Measurements from ENCODE around the gene TTLL8.
A peak's percentile ranks its signal among the peaks of the same experiment; 100 is the strongest.

The TTLL8 gene

DNA sequence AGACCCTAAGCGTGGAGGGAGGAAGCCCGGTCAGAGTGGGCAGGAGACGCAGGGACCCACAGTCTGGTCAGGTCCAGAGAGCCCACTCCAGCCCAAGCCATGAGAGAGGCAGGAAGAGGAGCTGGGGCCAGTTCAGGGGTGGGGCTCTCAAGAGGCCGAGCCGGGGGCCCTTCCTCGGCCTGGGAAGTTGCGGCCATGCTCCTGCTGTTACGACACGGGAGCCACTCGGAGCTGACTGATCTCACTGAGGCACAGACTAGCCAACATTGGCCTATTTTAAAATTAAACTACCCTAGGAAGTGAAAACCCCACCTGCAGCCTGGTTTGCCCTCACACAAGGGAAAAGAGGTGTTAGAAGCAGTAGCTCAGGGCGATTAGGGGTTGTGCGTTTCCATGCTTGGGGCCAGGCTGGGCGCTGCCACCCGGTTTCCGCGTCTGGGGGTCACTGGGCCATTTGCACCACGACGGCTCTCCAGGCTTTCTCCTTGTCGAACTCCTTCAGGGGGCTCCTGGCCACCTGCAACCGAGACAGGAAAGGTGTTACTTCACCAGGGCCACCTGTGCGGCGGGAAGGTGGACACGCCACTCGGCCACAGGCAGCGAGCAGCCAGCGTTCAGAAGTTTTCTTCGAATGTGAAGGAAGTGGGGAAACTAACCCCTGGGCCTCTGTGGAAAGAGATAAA, 3.2 kb upstream of the TTLL8 start:
- no peak for DNase-seq (ENCODE audit: low read depth)

DNA sequence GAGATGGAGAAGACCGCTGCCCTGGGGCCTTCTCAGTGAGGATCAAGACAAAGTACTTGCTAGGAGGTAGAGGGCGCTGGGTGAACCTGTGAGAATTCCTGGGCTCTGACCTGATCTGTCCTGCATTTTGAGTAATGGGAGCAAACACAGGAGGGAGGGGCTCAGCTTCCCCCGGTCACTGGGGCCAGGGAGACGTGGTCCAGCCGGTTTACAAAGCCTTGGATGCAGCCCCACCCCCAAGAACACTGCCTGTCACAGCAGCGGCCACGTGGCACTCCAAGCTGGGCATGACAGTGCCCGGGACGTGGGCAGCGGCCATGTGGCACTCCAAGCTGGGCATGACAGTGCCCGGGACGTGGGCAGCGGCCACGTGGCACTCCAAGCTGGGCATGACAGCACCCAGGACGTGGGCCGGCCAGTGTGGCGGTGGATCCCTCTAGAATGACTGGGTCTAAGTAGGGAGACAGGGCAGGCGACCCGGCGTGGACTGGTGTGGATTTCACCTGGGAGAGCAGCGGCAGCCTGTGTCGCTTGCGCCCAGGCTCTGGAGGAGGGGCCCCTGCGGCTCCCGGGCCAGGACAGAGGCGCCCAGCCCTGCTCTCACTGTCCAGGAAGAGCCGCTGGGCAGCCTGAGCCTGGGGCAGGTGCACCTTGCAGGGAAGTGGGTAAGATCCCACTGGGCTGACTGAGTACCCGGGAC, 2.5 kb upstream of the TTLL8 start:
- DNase-seq (ENCODE audit: low read depth): no peak

DNA sequence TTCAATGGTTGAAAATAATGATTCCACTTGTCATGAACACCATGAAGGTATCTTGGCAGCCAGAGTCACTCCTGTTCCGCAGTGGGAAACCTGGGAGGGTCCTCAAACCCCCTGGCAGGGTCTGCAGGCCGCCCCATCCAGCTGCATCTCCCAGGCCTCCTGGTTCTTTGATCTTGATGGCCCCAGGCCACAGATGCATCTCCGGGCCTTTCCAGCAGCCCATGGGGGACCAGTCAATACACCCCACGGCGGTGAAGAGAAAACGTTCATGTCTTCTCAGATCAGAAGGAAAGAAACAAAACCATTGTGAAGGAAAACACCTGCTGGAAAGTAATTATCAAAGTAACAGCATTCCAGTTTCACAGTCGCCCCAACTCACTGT, 1.8 kb upstream of the TTLL8 start:
- DNase-seq (ENCODE audit: low read depth): no peak

DNA sequence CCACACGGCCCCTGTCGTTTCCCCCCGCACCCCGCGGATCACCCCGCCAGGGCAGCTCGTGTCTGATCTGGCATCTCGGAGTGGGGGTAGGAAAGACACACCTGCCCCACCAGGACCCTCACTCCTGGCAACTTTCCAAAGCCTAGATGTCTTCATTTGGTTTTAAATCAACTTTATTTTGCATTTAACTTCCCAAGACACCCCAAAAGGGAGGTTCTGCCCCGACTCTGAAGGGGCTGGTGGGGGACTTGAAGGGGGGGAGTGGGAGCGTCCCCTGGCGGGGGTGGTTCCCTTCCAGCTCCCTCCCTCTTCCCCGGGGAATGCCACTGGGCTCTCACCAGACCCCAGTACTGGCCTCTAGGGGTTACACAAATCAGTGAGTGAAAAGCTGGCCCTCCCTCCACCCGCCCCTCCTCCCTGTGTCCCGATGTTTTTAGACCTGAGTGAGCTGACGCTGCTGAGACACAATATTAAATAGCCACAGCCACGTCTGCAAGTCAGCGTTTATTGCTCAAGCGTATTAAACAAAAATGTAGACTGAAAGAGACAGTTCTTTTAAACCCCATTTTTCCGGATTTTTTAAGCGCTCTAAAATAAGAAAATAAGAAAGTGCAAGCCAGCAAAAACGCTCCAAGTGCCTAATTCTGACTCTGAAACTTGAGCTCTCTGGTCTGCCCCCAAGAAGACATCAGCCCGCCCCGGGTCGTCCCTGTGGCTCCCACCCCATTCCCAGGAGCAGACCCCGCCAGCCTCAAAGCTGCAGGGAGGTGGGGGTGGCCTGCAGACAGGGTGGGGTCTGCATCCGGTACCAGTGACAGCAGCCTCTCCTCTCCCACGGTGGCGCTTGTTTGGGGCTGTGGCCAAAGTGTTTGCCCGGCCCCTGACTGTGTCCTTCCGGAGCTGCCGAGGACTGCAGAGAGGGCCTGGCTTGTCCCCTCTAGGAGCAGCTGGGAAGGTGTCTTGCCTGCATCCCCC, 1.1 kb upstream of the TTLL8 start:
- DNase-seq (ENCODE audit: low read depth): peak; percentile 37

DNA sequence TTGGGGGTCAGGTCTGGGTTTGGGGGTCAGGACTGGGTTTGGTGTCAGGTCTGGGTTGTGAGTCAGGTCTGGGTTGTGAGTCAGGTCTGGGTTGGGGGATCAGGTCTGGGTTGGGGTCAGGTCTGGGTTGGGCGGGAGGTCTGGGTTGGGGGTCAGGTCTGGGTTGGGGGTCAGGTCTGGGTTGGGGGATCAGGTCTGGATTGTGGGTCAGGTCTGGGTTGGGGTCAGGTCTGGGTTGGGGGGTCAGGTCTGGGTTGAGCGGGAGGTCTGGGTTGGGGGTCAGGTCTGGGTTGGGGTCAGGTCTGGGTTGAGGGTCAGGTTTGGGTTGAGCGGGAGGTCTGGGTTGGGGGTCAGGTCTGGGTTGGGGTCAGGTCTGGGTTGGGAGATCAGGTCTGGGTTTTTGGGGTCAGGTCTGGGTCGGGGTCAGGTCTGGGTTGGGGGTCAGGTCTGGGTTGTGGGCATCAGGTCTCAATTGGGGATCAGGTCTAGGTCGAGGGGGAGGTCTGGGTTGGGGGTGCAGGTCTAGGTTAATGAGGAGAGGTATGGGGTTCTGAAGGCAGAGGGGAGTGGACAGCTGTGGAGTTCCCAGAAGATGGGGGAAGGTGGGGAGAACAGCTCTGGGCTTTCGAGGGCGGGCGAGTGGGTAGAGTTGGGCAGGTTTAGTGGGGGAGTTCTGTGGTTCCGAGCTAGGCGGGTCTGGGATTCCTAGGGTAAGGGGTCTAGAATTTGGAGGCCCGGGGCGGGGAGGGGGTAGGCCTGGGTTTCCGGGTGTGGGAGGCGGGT, 629 bp downstream of the TTLL8 start:
- DNase-seq (ENCODE audit: low read depth): no peak

DNA sequence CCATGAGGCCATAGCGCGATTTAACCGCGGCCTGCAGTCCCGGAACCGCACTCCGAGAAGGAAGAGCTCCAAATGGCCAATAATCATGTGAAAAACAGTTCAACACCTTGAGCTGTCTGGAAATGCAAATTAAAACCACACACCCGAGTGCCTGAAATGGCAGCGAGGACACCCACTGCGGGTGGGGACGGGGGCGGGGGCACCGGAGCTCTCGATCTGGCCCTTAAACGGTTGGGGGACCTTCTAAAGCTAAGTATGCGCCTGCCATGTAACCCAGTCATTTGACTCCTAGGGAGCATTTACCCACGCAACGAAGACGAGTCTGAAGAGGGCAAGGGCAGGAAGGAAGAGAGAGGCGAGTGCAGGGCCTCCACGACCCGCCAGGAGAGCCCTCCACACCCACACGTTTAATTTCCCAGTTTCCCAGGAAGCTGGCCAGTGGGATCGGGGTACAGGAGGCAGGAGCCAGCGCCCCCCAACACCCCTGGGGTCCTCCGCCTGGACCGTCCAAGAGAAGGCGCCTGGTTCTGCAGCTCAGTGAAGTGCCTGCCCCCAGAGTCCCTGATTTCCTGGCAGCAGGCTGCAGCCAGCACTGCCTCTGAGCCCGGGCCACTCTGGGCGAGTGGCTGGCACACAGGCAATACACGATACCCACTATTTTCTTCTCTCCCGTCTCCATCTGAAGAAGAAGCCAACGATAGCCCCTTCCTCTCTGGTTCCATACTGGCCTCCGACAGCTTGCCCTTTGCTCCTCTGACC, 1.7 kb downstream of the TTLL8 start:
- no peak for DNase-seq (ENCODE audit: low read depth)

DNA sequence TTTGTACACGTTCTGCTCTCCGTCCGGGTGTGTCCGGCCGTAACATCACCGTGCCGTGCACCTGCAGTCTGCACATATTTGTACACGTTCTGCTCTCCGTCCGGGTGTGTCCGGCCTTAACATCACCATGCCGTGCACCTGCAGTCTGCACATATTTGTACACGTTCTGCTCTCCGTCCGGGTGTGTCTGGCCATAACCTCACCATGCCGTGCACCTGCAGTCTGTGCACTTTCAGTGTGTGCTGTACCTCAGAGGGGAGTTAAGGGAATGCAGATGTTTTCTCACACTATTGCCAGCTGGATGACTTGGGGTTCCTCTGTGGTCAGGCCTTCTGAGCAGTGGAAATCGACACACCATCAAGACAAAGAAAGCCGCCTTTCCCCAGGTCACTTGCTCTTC, 4.2 kb downstream of the TTLL8 start:
- no peak for DNase-seq (ENCODE audit: low read depth)

DNA sequence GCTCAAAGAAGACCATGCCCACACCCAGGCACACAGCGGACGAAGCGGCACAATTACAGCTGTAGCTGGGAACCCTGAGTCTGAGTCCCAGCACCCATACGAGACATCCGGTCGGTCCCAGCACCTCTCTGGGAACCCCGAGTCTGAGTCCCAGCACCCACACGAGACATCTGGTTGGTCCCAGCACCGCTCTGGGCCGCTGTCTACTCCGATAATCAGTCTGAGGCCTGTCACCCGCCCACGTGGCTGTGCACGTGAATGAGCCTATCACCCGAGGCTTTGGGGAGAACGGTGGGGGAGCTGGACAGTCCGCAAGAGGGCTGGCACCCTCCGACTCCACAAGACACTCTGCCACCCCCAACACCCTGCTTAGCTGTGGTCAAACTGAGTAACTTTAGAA, 6.2 kb downstream of the TTLL8 start:
- DNase-seq (ENCODE audit: low read depth): no peak

DNA sequence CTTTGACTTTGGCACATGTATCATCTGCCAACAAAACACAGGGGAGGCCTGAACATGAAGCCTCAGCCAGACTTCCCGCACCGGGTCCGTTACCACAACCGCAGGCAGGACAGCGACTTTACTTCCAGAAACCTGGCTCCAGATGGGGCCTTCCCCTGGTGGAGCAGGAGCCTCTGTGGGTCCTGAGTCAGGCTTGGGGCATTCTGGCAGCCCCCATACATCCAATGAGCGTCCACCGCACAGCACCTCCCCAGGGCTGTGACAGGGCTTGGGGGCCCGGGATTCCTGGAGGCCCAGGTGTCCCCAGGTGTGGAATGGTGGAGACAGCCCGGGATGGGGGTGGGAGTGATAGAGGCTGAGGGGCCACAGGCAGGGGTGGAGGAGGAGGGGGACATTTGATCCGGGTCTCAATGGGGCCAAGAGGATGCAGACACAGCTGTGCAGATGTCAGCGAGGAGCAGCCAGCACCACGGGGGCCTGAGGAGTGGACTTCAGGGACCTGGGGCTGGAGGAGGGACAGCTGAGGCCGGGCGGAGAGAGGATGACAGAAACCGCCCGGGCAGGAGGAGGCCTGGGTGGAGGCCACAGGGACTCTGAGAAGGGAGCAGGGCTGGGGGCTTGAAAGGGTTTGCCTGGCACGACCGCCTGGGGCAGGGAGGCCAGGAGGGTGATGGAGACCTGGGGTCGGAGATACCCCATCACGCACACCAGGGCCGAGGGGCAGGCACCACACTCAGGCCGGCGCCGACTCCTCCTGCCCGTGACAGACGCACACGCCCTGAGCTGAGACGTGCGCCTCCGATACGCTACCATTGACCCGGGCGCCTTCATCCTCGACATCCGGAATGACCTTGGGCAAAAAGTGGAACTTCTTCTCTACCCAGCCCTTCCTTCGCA, 8.6 kb downstream of the TTLL8 start:
- DNase-seq (ENCODE audit: low read depth): no peak

DNA sequence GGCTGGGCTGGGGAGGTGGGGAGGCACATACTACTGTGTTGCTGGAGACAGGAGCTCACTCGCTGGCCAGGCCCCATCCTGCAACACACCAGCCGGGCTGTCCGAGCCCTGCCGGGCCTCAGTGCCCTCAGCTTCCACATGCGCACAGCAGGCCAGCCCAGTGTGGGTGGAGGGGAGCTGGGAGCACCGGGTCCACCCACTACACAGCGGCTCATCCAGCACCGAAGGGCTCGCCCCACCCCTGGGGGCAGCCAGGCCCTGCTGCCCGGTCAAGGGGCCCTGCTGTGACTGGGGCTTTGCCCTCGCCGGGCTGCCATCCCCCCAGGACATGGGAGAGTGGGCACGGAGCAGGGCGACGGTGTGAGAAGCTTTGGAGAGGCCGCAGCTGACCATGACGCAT, 9.3 kb downstream of the TTLL8 start:
- DNase-seq (ENCODE audit: low read depth): no peak

DNA sequence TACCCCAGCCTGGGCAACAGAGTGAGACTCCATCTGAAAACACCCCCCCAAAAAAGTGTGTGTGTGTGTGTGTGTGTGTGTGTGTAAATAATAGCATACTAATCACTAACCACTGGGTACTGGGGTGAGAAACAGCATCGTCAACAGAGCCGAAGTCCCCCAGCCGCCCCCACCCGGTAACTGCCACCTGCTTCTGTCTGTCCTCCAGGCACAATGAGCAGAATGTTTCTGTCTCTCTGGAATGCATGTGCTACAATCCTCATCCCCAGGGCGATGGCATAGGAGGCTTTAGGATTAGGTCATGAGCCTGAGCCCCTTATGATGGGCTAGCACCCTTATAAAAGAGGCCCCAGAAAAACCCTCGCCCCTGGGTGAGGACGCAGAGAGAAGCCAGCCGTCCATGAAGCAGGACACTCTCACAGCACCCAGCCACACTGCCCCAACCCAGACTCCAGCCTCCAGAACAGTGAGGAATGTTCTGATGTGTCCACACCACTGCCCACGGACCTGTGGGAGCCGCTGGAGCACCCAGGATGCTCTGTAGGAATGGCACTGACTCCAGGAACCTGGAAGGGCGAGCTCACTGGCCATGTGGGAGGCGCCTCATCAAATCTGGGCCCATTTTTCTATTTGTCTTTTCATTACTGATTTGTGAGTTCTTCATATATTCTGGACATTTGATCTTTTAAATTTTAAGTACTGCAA, 9.9 kb downstream of the TTLL8 start:
- DNase-seq (ENCODE audit: low read depth): no peak

DNA sequence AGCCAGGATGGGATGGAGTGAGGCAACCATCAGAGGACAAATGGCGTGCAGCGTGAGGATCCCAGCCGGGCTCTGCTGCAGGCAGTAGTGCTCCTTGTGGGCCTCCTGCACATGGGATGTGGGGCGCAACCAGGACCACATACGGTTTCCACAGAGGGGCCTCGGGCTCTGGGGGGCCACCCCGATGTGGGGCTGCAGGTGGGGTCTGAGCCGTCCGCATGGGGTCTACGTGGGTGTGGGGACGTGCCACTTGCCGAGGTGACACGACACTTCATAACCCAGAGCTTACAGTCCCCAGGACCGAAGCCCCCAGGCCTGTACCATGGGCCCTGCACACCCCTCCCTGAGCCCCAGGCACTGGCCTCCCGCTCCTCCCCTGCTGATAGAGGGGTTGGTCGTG, 10.8 kb downstream of the TTLL8 start:
- DNase-seq (ENCODE audit: low read depth): no peak

DNA sequence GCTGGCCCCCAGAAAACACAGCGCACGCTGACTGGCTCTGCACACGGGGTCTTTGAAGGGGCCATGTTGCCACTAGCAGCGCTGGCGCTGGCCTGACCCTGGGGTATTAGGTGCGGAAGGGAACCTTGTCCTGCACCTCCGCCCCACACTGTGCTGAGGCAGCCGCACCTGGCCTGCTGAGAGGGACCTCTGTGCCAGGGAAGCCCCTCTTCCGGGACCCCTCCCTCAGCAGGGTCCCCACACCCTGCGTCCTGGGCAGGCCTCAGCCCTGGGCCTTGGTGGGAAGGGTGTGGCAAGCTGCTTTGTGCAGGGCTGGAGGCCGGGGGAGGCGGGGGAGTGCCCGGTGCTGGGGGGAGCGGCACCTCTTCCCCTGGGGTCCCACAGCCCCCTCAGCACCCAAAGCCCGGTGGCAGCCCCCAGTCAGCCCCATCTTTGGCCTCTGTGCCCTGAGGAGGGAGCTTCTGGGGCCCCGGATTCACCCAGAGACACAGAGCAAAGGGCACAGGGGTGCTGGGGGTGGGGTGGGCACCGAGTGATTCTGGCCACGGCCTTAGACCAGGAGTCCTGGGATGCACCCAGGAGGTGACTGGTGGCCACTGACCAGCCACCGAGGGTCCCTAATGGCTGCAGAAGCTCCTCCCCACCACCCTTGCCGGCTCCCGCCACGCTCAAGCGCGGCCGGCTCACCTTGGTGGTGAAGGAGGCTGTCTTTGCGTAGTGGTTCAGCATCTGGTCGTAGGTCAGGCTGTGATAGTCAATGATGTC, 11.4 kb downstream of the TTLL8 start:
- DNase-seq (ENCODE audit: low read depth): no peak

DNA sequence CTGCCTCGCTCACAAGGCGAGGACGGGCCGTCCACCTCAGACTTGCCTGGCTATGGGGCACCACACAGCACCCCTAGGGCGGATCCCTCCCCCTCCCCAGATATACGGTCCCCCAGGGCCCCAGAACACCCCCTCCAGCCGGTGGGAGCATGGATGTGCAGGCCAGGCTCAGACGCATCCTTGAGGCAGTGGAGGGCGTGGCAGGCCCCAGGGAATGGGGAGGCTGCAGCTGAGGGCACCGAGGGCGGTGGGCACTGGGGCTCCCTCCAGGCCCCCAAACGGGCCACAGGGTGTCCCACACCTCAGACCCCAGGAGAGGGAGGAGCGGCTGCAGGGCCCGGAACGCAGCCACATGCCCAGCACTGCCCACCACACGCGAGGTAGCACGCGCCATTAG, 12.1 kb downstream of the TTLL8 start:
- no peak for DNase-seq (ENCODE audit: low read depth)

DNA sequence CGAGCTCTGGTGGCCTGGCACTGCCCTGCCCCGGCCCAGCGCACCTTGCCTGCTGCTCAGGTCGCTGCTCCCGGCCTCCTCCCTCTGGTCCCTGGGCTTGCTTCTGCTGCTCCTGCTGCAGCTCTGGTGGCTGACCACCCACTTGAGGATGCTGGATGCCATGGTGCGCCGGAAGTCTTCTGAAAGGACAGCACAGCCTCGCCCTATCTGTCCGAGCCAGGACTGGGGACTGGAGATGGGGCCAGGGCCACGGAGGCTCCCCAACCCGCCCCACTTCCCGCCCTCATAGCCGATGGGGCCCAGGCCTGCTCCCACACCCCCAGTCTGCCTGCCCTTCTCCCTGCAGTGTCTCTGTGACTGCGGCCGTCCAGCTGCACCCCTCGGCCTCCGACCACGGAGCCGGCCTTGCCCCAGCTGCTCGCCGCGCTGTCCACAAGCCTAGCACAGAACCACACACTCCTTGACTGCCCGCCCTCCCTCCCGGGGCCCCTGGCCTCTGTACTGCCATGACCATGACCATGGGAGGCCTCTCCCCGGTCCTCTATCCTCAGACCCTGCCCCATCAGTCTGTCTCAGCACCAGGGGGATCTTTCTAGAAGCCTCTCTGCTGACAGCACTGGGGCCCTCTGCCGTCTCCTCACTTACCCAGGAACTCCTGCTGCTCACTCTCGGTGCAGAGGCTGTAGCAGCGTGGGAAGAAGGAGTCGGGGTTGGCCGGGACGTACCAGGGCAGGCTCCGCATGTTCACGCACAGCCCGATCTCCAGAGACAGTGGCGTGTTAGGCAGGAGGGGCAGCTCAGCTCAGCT, 12.7 kb downstream of the TTLL8 start:
- no peak for DNase-seq (ENCODE audit: low read depth)

DNA sequence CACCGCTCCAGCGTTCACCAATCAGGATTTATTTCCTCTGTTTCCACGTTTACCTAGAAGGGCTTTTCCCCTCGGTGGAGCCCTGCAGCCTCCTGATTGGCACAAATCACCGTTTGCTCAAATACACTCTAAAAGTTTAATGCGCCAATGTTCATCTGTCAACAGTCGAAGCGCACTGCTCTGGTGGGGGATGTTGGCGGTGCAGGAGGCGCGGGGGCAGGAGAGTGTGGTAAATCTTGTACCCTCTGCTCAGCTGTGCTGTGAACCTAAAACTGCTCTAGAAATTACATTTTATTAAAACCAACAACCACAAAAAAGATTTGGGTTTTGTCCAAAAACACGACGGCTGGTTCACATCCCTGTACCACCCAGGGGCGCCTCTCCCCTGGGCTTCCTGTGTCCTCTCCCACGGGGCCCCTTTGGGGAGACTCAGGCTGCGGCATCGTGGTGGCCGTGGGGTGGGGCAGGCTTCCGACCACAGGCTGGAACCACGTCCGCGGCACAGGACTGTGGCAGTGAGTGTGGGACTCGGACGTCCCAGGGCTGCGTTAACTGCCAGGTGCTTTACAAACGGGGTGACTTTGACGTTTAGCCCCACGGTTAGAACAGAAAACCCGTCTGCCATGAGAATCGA, 13.5 kb downstream of the TTLL8 start:
- DNase-seq (ENCODE audit: low read depth): no peak

DNA sequence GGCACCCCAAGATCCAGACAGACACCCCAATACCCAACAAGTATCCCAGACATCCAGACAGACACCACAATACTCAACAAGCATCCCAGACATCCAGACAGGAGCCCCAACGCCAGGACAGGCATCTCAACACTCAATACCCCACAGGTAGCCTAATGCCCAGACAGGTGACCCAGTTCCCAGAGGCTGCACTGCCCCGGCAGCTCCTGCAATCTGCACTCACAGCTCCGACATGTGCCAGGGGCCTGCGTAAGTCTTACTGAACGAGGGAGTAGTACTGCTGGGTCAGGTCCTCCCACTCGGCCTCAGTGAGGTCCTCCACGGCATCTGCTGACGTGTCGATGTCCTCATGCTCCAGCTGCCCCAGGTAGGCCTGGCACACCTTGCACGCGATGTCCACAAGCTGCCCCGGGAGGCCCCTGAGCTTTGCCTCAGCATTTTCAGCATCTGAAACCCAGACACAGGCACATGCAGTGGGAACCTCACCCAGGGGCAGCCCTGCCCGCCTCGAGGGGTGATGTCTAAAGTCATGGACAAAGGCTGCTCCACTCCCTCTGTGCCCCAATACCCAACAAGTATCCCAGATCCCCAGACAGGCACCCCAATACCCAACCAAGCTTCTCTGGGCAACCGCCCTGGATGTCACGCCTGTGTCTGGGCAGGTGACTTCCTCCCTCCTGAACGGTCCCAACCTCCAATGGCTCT, 16.6 kb downstream of the TTLL8 start:
- DNase-seq (ENCODE audit: low read depth): no peak

Data from iris pigment epithelial cell (primary cell).